HL-60 (cell line): ENCODE measurements around the gene CORIN.

Experiments used
- DNase-seq, 2 experiments: peaks; one replicate each; pipeline ENCODE4 v3.0.0-alpha.2; 2010 to 2020; ENCODE audit warnings: low read depth in 1 of 2, low spot score in 1 of 2
- H3K27ac ChIP-seq: fragments of 250-450 bp; sonication (Bioruptor Pico); replicated peaks from 2 replicates; pipeline ENCODE4 v1.5.1; 2020; ENCODE audit warnings: mild to moderate bottlenecking, moderate library complexity
- H3K27me3 ChIP-seq: fragments of 250-450 bp; sonication (Bioruptor Pico); 2 replicates; pipeline ENCODE4 v1.5.1; 2021; ENCODE audit warnings: mild to moderate bottlenecking, moderate library complexity; ENCODE audit not compliant: insufficient read depth, poor library complexity, severe bottlenecking
- H3K4me3 ChIP-seq: replicated peaks from 2 replicates; pipeline ENCODE4 v1.5.1; 2011; ENCODE audit warnings: mild to moderate bottlenecking, control low read depth, low read length; ENCODE audit not compliant: insufficient read depth
- CTCF ChIP-seq: IDR thresholded peaks from one replicate; pipeline ENCODE4 v1.5.1; 2011; ENCODE audit warnings: low read length, control low read depth, inconsistent platforms; ENCODE audit not compliant: insufficient read depth
- GABPA ChIP-seq: IDR thresholded peaks from 2 replicates; pipeline ENCODE4 v1.6.1; 2012; ENCODE audit warnings: low read depth
- POLR2AphosphoS5 ChIP-seq: IDR thresholded peaks from 2 replicates; pipeline ENCODE4 v1.6.1; 2012; ENCODE audit warnings: low read depth
- REST ChIP-seq: IDR thresholded peaks from 2 replicates; pipeline ENCODE4 v1.6.1; 2012; ENCODE audit warnings: low read depth; ENCODE audit not compliant: insufficient replicate concordance
- SPI1 ChIP-seq: IDR thresholded peaks from 2 replicates; pipeline ENCODE4 v1.6.1; 2012; ENCODE audit warnings: low read depth, mild to moderate bottlenecking, borderline replicate concordance

Gene CORIN

GRCh38 chr4:47809654-47810203 lies 28.1 kb downstream of the CORIN start:
- Histone ChIP-seq H3K27ac (no peak overlapping the region), H3K4me3 (no peak overlapping the region), H3K27me3 (no peaks in the 10 kb centered on the region)
- TF ChIP-seq SPI1 = no peak
- TF ChIP-seq REST = no peak
- no peak for TF ChIP-seq GABPA
- TF ChIP-seq CTCF = no peak
- no peak for TF ChIP-seq POLR2AphosphoS5
- no peak for DNase-seq

GRCh38 chr4:47804598-47804997 lies 33.3 kb downstream of the CORIN start:
- no peak overlapping the region for H3K27ac ChIP-seq
- TF ChIP-seq SPI1 (no peak), CTCF (no peak), REST (no peak), GABPA (no peak), POLR2AphosphoS5 (no peak)
- no peaks in the 10 kb centered on the region for H3K27me3 ChIP-seq
- no peak for DNase-seq
- no peak overlapping the region for H3K4me3 ChIP-seq

- Histone ChIP-seq H3K4me3 (no peak overlapping the region), H3K27me3 (no peaks in the 10 kb centered on the region), H3K27ac (no peak overlapping the region)
- DNase-seq = no peak
- no peak for TF ChIP-seq POLR2AphosphoS5
- TF ChIP-seq REST = no peak
- TF ChIP-seq GABPA = no peak
- no peak for TF ChIP-seq SPI1
- no peak for TF ChIP-seq CTCF
Observed at GRCh38 chr4:47801481-47802002, 36.3 kb downstream of the CORIN start.
